RCC 7860 (cell line): ENCODE data around the gene HEYL.
A peak's percentile ranks its signal among the peaks of the same experiment; 100 is the strongest.

Experiments used
- DNase-seq: peaks from one replicate; pipeline ENCODE4 v3.0.0-alpha.2; 2015; ENCODE audit warnings: low spot score
- FAIRE-seq: peaks from 2 replicates; lab custom pipeline; 2012; peaks lifted over from hg19 to GRCh38; lab: Jason Lieb, UNC

HEYL gene

DNA sequence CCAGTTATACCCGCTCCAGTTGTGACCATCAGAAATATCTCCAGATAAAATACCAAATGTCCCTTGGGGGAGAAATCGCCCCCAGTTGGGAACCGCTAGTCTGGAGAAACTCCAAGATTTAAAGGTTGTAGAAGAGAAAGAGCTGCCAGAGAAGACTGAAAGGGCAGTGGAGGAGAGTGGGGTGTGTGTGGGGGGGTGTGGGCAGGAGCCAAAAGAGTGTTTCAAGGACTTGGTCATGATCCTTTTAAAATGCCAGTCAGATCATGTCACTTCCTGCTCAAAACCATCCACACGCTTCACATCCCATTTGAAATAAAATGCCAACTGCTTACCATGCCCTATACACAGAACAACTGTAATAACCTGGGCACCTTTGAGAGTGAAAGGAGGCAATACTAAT, 3.4 kb upstream of the HEYL start:
- FAIRE-seq (no peak), DNase-seq (peak; percentile 42)

DNA sequence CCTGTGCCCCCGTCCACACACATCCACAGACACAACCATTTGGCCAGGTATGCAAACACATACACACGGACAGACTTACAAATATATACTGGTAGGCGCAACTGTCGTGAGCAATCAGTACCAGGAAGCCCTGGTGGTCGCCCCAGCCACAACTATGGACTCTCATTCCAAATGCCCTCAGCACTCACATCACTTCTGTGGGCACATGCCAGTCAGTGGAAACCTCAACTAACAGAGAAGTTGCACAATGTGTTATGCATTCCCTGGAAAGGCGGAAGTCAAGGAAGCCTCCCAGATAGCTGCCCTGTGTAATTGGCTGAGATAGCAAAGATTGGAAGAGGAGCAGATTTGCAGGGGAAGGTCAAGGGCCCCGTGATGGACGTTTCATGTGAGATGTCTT, 1.4 kb upstream of the HEYL start:
- FAIRE-seq: no peak
- no peak for DNase-seq

DNA sequence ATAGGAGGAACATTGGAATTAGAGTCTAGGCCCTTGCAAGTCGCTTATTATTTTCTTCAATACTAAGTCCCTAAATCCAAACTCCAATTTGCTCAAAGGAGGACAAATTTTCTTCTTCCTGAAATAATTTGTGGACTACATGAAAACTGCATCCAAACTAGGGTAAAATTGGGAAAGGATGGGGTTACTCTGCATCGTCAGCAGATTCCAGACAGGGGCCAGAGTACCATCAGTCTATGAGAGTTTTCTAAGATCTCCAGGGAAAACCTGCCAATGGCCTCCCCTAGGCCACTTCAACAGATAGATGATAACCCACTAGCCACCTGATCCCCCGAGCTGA, 508 bp downstream of the HEYL start:
- no peak for FAIRE-seq
- DNase-seq: no peak

DNA sequence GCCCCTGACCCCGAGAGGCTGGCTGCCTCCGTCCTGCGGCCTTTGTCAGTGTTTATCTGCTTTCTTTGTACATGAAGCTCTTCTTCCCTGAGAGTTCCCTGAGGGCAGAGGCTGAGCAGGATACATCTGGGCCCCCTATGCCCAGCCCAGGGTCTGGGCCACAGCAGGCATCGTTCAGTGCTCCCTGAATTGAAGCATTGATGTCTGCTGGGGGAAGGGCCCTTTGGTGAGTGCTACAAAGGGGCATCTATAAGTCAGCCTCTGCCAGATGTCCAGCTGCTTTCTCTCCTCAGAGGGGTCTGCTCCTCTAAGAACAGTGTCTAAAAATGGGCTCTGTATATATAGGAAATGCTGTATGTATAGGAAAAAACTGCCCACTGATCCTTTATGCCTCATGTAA, 2.1 kb downstream of the HEYL start:
- DNase-seq (no peak), FAIRE-seq (no peak)

DNA sequence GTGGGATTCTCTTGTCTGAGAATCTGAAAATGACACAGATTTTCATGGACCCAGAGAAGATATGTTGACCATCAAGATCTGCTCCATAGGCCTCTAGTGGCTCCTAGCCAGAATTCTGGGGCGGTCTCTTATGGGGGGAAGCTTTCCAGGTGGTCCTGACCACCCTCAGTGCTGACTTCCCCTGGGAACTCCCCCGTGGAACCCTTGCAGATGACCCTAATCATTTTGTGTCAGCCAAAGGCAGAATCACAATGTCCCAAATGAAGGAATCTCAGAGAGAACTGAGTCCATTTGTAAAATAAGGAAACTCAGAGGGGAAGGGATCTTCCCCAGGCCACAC, 3.6 kb downstream of the HEYL start:
- DNase-seq: no peak
- no peak for FAIRE-seq

DNA sequence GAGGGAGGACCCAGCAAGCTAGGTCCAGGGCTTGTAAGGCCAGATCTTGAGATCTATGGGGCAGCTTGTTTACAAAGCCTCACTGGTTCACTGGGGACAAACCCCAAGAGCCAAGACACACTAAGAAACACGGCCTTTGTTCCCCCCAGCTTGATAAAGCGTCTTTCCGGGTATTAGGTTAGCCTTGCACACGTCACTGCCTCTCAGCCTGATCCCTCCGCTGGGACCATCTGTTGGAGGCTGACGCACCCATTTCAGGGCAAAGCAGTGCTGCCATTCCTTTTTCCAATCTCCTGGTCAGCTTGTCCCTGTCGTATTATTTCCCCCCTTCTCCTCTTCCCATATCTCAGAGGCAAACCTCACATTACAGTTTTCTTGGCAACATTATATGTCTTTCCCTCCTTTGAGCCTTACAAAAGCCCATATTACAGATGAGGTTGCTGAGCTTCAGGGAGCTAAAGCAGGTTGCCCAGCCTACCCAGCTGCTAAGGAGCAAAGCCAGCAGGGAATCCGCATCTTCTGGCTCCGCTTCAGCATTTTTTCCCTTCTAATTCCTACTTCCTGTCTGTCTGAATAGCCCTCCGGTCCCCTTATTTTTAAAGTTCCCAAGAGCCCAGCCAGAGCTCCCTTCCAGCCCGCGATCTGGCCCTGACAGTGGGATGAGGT, 4.1 kb downstream of the HEYL start:
- no peak for FAIRE-seq
- no peak for DNase-seq

DNA sequence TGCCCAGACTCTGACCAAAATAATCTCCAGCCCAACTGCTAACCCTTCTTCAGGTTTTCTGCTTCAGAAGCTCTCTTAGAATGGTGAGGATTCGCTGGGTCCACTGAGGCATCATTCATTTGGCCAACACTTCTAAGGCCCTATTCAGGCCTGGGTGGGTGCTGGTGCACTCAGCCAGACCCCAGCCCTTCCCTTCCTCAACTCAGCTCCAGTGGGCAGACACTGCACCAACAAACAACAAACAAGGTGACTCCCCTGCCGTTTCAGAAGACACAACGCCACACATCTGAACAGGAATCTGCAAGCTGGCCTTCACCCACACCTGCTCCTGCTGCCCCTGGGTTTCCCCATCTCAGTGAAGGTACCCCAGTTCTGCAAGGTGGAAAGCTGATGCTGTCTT, 6.0 kb downstream of the HEYL start:
- no peak for DNase-seq
- no peak for FAIRE-seq

DNA sequence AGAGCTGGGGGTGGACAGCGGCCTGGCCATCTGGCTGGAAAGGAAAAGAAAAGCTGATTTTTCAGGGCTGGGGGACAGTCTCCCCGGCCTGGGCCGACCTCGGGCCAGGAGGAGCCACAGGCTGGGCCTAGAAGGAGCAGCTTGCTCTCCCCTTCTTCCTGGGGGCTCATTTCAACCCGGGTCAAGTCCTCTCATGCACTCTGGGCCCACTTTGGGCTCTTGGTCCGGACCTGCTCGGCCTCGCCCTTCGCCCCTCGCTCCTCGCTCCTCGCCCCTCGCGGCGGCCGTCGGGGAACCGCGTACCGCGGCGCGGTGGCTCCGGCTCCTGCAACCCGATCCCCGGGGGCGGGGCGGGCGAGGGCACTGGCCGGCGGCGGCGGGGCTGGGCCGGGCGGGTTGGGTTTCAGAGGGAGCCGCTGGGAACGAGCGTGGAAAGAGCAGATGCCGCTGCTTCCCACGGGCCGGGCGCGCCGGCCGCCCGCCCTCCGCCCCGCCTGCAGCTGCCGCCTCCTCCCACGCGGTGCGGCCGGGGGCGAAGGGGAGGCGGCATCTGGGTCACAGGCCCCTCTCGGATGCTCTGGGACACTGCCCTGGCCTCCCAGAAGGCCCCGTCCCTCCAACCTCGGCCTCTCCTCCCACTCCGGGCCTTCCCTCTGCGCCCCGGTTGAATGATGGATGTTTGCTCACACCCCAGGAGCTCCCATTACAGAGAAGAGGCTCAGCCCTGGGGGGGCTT, 6.6 kb downstream of the HEYL start:
- FAIRE-seq (no peak), DNase-seq (no peak)

DNA sequence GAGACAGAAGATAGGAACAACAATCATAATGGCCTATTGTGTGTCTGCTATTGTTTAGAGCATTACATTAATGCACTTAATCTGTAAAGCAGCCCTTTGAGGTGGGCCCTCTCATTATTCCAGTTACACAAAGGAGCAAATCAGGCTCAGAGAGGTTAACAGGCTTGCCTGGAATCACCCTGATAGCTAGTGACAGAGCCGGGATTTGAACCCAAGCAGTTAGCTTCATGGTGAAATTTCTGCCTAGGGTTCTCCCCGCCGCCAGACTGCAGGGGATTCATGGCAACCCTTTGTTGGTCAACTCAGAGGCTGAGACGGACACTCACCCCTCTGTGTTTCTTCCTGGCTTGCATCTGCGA, 7.1 kb downstream of the HEYL start:
- FAIRE-seq (no peak), DNase-seq (no peak)

DNA sequence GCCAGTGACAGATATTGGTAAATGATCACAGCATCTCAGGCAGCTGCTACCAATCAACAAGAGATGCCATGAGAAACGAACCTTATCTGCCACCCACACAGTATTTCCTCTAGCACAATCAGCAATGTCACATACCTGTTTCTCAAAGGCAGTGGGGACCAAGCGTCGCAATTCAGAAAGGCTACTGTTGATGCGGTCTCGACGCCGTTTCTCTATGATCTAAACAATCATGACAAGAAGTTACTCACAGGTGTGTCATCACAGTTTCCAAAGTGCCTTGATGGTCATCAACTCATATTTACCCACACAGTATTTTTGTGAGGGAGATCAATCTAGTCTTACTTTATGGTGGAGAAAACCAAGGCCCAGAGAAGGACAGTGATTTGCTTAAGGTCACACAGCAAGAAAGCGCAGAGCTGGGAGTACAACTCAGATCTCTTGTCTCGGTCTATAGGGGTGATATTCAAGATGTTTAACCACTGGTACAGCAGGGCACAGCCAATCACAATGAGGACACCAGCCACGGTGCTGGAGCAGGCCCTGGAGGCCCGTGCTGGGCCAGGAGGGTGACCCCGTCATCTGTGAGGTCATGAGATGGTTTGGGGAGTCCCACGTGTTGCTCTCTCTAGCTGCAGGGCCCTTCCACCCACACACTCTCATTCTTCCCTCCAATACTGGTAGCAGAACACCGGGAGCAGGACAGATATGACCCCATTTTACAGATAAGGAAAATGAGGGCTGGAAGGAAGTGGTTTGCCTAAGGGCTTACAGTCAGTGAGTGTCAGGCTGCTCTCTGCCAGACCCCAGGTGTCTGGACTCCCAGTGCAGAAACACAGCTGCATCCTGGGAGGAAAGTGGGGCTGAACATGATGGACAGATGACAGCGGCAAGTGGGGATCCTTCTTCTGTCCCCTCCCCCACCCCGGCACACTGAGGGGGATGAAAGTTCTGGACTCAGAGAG, 7.8 kb downstream of the HEYL start:
- DNase-seq (no peak), FAIRE-seq (no peak)

DNA sequence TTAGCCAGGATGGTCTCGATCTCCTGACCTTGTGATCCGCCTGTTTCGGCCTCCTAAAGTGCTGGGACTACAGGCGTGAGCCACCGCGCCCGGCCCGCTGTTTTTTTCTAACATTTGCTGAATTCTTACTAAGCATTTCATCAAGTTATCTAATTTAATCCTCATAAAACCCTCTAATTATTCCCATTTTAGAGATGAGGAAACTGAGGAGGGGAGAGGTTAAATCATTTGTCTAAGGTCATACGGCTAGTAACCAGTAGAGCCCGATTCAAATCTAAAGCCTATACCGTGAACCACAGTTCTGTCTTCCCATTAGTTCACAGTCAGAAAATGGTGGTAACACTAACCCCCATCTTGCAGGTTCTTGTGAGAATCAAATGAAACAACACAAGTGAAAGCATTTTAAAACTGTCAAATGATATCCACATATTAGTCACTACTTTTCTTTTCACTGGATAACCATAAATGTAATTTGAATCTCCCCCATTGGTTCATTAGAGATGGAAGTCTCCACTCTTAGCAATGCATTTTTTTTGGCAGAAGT, 10.6 kb downstream of the HEYL start:
- no peak for DNase-seq
- FAIRE-seq: no peak

DNA sequence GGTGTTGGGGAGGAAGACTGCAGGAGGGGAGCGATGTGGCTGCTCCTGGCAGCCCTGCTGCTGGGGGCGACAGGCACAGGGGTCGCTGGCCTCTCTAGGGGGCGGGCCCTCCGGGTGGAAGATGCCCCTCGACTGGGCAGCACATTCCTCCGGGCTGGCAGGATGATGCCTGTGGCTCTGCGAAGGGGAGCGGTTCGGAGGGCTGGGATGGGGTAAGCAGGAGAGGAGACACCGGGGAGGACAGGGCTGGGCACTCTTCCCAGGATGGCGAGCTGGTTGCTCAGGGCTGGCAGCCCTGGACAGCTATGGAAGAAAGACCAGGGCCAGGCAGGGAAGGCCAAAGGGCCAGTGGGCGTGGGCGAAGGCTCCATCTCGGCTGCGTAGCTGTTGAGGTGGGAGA, 12.8 kb downstream of the HEYL start:
- DNase-seq (no peak), FAIRE-seq (no peak)

DNA sequence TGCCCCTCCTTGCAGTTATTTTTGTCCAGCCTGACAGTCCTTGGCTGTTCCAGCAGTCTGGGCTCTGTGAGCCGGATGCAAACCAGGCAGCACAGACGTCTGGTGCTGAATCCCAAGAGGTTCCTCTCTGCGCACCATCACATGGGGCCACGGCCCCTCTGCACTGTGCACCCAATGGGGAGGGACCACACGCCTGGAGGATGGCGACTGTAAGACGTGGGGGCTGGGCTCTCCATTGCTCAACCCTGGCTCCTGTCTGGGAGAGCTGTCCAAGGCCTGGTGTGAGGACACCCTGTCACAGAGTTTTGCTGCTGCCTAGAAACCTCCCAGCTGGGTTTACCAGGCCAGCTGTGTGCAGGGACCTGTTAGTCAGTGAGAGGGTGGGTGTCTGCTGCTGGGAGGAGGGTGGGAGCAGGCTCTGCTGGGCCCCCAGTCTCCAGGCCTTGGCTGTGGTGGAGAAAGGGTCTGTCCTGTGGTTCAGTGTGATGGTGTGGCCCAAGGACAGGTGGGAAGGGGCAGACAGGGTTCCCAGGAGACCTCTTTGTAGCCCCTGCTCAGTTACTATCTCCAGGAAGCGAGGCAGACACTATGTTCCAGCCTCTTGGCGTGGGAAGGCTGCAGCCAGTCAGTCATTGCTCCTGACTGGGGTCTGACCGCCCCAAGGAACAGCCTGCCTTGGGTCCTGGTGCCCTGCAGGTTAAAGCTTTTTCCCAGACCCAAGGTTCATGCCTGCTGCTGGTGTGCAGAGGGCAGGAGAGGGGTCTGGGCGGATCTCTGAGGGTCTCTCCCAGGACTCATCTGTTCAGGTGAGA, 13.8 kb downstream of the HEYL start:
- DNase-seq: no peak
- FAIRE-seq: no peak

DNA sequence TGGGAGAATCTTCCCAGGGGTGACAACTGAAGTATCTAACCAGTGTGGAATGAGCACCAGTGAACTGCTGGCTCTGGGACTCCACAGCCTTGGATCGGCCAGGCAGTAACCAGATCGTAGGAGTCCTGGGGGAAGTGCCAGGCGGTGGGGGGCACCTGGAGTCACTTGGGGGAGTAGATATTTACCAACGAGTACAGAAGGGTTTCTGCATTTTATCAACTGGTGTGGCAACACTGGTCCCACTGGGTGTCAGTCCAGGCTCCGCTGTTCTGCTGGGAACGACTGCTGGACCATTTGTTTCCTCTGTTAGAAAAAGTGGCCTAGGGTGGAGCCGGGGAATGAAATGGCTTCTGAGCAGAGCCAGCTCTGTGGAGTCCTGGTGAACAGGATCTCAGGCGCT, 14.4 kb downstream of the HEYL start:
- no peak for DNase-seq
- FAIRE-seq: no peak

DNA sequence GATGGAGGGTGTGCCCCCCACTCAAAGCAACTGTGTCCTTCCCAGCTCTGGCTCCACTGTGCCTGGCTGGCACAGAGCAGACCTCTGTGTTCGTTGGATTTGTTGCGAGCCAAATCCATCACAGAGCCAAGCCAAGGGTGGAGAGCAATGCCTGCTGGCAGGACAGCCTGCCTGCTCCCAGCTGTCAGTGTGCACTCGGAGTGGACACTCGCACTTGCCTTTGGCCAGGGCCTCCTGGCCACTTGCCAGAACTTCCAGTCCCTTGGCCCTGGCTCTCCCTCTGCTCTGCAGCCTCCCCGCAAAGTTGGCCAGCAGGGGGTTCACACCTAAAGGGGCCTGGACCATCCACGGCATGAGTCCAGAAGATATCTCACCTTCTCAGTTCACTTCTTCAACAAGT, 16.4 kb downstream of the HEYL start:
- FAIRE-seq (no peak), DNase-seq (no peak)

DNA sequence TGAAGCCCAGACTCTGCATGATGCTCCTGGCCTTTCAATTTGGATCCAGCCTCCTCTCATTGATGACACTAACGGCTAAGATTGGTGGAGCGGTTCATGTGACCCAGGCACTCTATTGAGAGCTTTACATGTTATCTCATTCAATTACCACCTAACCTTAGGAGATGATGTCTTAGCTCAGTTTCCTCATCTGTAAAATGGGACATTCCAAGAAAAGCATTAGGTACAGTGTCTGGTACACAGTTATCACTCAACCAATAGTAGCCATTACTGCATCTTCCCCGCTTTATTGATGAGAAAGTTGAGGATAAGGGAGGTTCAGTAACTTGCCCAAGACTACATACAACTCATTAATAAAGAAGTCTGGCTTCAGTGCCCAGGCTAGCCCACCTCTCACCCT, 17.0 kb downstream of the HEYL start:
- FAIRE-seq: no peak
- no peak for DNase-seq

DNA sequence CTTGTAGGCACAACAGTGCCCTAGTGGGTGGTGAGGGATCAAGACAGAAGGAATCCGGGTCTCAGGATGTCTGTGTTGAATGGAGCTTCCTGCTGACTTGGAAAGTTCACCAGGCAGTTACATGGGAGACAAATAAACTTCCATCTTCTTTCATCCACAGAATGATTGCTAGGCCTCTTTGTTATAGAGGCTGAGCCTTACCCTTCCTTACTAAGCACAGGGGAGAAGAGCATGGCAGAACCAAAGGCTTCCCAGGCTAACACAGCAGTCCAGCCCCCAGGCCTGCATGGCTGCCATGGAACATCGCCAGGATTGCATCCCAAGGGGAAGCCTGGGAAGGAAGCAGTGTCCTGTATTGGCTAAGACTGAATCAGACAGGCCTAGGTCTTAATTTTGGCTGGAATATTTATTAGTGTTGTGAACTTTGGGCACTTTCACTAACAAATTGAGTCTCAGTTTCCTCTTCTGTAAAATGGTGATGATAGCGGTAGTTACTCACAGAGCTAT, 18.7 kb downstream of the HEYL start:
- FAIRE-seq (no peak), DNase-seq (no peak)

DNA sequence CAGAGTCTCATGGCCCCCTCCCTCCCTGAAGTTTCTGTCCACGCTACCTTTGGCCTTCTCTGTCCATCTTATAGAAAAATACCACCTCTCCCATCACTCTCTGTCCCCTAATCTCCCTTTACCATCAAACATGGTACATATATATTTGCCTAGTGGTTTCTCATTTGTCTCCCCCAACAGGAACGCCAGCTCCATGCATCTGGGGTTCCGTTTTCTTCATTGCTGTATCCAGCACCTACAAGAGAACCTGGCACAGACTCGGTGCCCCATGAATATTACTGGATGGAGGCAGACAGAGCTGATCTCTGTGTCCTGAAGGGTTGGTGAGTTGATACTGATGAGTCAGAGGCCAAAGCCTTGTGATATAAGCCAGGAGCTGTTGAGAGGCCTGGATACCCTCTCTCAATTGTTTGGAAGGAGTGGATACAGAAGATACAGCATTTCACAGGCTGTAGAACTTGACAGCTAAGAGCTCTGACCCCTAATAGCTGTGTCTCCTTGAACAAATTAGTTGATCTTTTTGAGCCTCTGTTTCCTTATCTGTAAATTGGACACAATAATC, 21.9 kb downstream of the HEYL start:
- FAIRE-seq: no peak
- no peak for DNase-seq

DNA sequence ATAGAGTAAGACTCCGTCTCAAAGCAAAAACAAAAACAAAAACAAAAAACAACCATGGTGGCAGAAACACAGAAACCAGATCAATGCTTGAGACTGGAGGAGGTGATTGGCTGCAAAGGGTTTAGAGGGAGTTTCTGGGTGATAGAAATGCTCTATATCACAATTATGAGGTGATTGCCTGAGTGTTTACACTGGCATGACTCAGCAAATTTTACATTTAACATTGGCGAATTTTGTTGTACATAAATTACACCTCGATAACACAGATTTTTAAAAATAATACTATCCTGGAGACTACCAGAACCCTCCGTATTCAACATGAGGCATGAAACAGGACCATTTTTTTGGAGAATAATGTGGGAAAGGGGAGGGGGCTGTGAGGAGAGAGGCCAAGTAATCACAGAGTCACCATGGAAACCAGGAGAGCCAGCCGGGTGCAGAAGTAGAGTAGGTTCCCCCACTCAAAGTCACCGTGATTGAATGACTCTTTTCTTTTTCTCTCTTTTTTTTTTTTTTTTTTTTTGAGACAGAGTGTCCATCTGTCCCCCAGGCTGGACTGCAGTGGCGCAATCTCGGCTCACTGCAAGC, 24.3 kb downstream of the HEYL start:
- FAIRE-seq (no peak), DNase-seq (no peak)

DNA sequence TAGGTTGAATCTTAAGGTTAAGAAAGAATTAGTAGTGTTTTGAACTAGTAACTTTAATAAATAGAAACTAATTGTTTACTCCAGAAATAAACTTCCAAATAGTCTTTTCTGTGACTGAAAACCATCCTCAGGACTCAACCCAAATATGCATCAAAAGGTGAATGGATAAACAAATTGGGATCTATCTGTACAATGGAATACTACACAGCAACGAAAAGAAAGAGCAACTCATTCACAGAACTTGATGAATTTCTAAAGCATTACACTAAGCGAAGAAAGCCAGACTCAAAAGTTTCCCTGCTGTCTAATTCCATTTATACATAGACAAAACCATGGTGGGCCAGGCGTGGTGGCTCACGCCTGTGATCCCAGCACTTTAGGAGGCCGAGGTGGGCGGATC, 25.0 kb downstream of the HEYL start:
- FAIRE-seq: no peak
- no peak for DNase-seq
